Activated CD8-positive, alpha-beta memory T cell treated with anti-CD3 and anti-CD28 coated beads for 36 hours (primary cell): ENCODE results near the gene SIPA1L3. TPM values are rescaled to one million over a fixed set of nuclear protein-coding genes. Genes with fewer than 3 reads are reported as not detected.

ENCODE experiments used
- CTCF ChIA-PET: fragments of 350-600 bp; sonication (Branson Sonifier 250); formaldehyde crosslinking; loops from one replicate; lab custom pipeline; 2021; ENCODE audit warnings: antibody characterized with exemption; lab: Charles Lee
- POLR2A ChIA-PET: fragments of 350-600 bp; sonication (Branson Sonifier 250); formaldehyde crosslinking; loops from one replicate; lab custom pipeline; 2021; ENCODE audit warnings: antibody characterized with exemption; lab: Charles Lee
- total RNA-seq, 2 experiments: library from RNA; stranded (reverse); gene quantifications; one replicate each; pipeline ENCODE4 v1.2.3, GENCODE V29; 2021

SIPA1L3 gene
- total RNA-seq, 2 experiments from 2014 or later: 14.0 to 15.3 TPM

DNA sequence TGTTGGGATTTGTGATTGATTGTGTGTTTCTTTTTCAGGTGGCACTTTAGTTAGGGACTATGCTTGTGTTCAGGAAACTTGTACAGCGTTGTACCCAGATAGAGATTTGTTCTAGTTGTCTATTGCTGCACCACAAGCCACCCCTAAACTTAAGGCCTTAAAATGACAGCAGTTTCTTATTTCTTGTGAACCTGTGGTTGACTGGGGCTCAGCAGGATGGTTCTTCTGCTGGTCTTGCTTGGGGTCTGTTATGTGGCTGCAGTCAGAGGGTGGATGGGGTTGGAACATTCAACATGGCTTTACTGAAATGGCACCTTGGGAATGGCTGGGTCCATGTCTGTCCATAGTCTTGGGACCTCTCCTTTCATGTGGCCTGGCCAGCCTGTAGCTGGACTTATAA is 28.3 kb downstream of the SIPA1L3 start:
- POLR2A ChIA-PET: no interaction called here
- CTCF ChIA-PET: no interaction called here

- POLR2A ChIA-PET: no interaction called here
- CTCF ChIA-PET: no interaction called here
Observed at GRCh38 chr19:37936166-37936565, 29.2 kb downstream of the SIPA1L3 start.

GRCh38 chr19:37936886-37937285 is 29.9 kb downstream of the SIPA1L3 start:
- POLR2A ChIA-PET: no interaction called here
- CTCF ChIA-PET: interaction anchor here (0.7 kb wide), 1 partner anchor 67 kb away, joined by 4 read pairs; no protein-coding TSS in a partner anchor

- CTCF ChIA-PET: interaction anchor here (0.7 kb wide), 1 partner anchor 164 kb away, joined by 4 read pairs; no protein-coding TSS in a partner anchor
- POLR2A ChIA-PET: no interaction called here
Observed at GRCh38 chr19:37938353-37938752, 31.3 kb downstream of the SIPA1L3 start.

DNA sequence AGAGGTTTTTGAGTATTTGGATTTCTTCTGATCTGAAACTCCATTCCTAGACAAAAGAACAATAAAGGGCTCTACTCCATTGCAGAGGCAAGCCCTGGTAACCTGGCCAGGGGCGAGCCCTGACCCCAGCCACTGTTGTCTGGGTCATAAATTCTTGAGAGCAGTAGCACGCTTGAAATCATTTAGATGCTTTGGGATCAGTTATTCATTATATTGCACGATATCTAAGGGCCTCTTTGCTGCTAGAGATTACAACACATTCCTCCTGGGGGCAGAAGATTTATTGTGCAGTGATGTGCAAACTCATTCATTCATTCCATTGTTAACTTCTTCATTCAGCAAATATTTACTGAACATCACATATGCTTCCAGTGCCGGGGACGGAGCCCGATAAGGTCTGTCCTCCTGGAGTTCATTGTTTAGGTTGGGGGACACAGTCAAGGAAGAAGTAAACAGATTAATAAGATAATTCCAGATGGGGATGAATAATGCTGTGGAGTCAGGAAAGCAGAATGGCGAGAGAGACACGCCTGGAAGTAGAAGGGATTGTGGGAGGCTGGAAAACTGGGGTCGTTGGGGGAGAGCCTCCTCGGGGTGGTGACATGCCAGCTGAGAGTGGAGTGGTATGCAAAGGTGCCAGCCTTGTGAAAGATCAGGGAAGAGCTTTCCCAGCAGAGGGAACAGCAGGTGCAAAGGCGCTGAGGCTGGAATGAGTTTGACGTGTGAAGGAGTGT is 34.9 kb downstream of the SIPA1L3 start:
- ChIA-PET CTCF (no interaction called here), POLR2A (no interaction called here)

GRCh38 chr19:37942516-37942902 is 35.5 kb downstream of the SIPA1L3 start:
- POLR2A ChIA-PET: no interaction called here
- CTCF ChIA-PET: no interaction called here

DNA sequence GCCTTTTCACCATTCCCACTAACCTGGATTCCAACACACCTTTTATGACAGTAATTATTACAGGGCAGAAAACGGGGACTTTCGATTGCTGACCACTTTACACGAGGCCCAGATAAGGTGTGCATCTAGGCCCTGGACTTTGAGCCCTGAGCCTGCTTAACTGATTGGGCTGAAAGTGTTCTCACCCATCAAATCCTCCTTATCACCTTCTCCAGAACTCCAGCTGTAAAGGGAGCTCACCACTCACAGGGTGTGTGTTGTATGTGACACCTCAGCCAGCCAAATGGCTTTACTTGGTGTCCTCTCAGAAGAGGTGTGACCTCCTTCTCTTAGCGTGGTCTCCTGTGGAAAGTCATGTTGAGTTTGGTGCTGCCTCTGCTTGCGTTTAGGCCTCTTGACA is 36.5 kb downstream of the SIPA1L3 start:
- CTCF ChIA-PET: no interaction called here
- POLR2A ChIA-PET: no interaction called here

DNA sequence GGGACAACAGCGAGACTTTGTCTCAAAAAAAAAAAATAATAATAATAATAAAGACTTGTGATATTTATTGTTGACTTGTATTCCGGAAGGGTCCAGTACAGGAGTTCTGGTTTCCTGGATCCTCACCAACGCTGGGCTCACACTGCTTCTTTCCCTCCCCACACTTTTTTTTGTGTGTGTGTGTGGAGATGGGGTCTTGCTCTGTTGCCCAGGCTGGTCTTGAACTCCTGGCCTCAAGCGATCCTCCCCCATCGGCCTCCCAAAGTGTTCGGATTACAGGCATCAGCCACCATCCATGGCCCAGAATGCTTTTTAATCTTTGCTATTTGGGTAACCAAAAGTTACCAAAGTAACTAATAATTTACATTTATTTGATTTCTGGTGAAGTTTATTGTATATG is 39.1 kb downstream of the SIPA1L3 start:
- POLR2A ChIA-PET: no interaction called here
- CTCF ChIA-PET: no interaction called here

- POLR2A ChIA-PET: no interaction called here
- CTCF ChIA-PET: no interaction called here
Observed at GRCh38 chr19:37947778-37948177, 40.8 kb downstream of the SIPA1L3 start.

- ChIA-PET CTCF (interaction anchor here (0.8 kb wide), 1 partner anchor 351 kb away, joined by 3 read pairs; no protein-coding TSS in a partner anchor), POLR2A (no interaction called here)
Observed at GRCh38 chr19:37948362-37948761, 41.4 kb downstream of the SIPA1L3 start.

DNA sequence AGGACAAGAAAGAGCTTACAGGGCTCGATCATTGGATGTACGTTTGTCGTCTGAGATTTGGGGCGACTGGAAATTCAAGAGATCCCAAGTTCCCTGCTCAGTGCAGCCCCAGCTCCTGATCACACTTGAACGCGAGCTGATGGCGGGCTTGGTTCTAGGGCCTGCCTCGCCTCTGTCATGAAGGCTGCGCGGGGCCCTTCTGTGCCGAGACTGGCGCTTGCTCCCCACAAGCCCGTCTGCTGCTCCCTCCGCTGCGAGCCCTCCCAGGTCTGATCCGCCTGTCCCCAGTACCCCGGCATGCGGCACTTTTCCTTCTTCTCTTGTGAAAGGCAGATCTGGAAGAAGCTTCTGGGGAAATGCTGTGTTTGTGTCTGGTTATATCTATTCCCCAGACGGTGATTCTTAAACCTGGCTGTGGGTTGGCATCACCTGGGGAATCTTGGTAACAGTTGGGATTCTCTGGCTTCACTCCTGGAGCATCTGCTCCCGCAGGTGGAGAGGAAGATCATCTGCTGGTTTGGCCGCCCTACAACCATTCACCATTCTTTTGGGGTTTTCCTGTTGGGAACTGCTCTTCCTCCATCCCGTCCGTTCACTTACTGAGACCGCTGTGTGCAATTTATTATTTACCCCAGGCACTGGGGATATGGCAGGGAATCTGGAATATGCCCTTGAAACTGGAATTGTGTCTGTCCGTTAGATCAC is 43.6 kb downstream of the SIPA1L3 start:
- CTCF ChIA-PET: interaction anchor here (0.6 kb wide), 1 partner anchor 37 kb away, joined by 3 read pairs; no protein-coding TSS in a partner anchor
- POLR2A ChIA-PET: no interaction called here

DNA sequence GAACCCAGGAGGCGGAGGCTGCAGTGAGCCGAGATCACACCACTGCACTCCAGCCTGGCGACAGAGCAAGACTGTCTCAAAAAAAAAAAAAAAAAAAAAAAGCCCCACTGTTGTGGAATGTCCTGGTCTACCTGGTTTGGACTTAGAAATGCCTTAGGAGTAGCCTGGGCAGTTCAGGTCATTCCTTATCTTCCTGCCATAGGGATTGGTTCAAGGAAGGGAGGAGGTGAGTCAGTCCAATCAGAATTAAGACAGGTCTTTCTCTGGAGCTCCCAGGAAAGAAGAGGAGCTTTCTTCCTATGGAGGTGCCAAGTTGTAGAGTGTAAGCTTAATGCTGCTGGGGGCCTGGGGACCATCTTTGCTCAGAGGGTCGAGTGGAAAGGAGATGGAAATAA is 44.8 kb downstream of the SIPA1L3 start:
- ChIA-PET CTCF (interaction anchor here (0.7 kb wide), 1 partner anchor 40 kb away, joined by 3 read pairs; no protein-coding TSS in a partner anchor), POLR2A (no interaction called here)

GRCh38 chr19:37953171-37953917 is 46.3 kb downstream of the SIPA1L3 start:
- ChIA-PET POLR2A (no interaction called here), CTCF (no interaction called here)

- ChIA-PET CTCF (no interaction called here), POLR2A (no interaction called here)
Observed at GRCh38 chr19:37953918-37954303, 46.9 kb downstream of the SIPA1L3 start.

DNA sequence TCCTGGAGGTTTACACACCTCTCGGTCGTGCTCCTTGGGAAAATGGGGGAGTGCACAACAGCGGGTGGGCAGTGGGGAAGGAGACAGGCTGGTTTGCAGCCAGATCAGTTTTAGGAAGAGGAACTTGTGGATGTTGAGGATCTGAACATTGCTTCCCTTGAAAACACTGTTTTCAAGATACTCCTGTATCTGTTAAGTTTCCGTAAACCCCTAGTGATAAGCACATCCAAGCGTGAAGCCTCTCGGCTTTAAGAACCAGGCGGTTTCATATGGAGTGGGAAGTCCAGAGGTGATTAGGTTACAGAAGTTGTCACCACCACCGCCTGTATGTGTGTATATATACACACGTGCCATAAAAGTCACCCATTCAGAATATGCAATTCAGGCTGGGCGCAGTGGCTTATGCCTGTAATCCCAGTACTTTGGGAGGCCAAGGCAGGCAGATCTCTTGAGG is 47.4 kb downstream of the SIPA1L3 start:
- CTCF ChIA-PET: no interaction called here
- POLR2A ChIA-PET: no interaction called here

DNA sequence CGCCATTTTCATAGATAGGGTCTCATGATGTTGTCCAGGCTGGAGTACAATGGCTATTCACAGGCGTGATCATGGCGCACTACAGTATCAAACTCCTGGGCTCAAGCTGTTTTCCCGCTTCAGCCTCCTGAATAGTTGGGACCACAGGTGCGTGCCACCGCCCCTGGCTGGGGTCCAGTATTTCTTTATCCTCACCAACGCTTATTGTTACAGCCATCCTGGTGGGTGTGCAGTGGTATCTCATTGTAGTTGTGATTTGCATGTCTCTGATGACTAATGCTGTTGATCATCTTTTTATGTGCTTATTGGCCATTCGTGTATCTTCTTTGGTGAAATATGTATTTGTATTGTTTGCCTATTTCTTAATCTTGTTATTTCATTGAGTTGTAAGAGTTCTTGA is 49.0 kb downstream of the SIPA1L3 start:
- POLR2A ChIA-PET: no interaction called here
- CTCF ChIA-PET: no interaction called here

DNA sequence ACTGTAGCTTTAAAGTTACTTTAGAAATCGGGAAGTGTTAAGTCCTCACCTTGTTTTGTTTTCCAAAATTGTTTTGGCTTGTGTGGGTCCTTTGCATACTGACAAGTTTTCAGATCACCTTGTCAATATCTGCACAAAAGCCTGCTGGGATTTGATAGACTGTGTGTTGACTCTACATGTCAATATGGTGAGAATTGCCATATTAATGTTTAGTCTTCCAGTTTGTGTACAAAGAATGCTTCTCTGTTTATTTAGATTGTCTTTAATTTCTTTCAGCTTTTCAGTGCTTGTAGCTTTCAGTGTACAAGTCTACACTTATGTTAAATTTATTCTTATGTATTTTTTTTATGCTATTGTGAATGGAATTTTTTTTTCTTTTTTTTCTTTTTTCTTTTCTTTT is 50.2 kb downstream of the SIPA1L3 start:
- ChIA-PET POLR2A (no interaction called here), CTCF (interaction anchor here (0.7 kb wide), 1 partner anchor 538 kb away, joined by 3 read pairs; no protein-coding TSS in a partner anchor)

- CTCF ChIA-PET: no interaction called here
Observed at GRCh38 chr19:37959665-37960114, 52.7 kb downstream of the SIPA1L3 start.

GRCh38 chr19:37961198-37961597 is 54.2 kb downstream of the SIPA1L3 start:
- CTCF ChIA-PET: no interaction called here
- POLR2A ChIA-PET: no interaction called here

More at GRCh38 chr19:37959665-37960114, 52.7 kb downstream of the SIPA1L3 start:
- POLR2A ChIA-PET: no interaction called here
